Panc1 (cell line): ENCODE data around the gene GHITM. TPM values are rescaled to one million over a fixed set of nuclear protein-coding genes. Genes with fewer than 3 reads are reported as not detected.

ENCODE experiments used
- ATAC-seq: fragments of 200-7000 bp; cut with Tn5 transposase; 2 replicates; pipeline ENCODE4 v1.9.1; 2020; ENCODE audit warnings: mild to moderate bottlenecking, moderate library complexity
- BruUV-seq: library from RNA; stranded (reverse); fragments of 400-500 nt; replicated peaks from 2 replicates; lab custom pipeline; 2021; lab: Mats Ljungman, UMichigan
- CTCF ChIA-PET: fragments of 300-600 bp; sonication (Branson Sonifier 250); formaldehyde crosslinking; loops from one replicate; lab custom pipeline; 2022; ENCODE audit warnings: antibody characterized with exemption; lab: Charles Lee
- POLR2A ChIA-PET: fragments of 300-600 bp; sonication (Branson Sonifier 250); formaldehyde crosslinking; loops from one replicate; lab custom pipeline; 2022; ENCODE audit warnings: antibody characterized with exemption; lab: Charles Lee
- DNase-seq: peaks from one replicate; pipeline ENCODE4 v3.0.0-alpha.2; 2010; ENCODE audit warnings: low read depth, low spot score
- H3K27ac ChIP-seq: 2 replicates; pipeline ENCODE4 v1.5.1; 2011; ENCODE audit warnings: mild to moderate bottlenecking, low read length, inconsistent platforms
- H3K27me3 ChIP-seq: fragments of 200-500 bp; sonication (Bioruptor generic); 2 replicates; pipeline ENCODE4 v1.6.0; 2014; ENCODE audit warnings: low read length, inconsistent platforms; ENCODE audit not compliant: control insufficient read depth, insufficient read depth
- H3K36me3 ChIP-seq: fragments of 200-500 bp; sonication (Bioruptor generic); 2 replicates; pipeline ENCODE4 v1.5.1; 2014; ENCODE audit warnings: inconsistent platforms, mild to moderate bottlenecking, low read length, moderate library complexity; ENCODE audit not compliant: control insufficient read depth, insufficient read depth
- H3K4me1 ChIP-seq: 2 replicates; pipeline ENCODE4 v1.5.1; 2011; ENCODE audit warnings: inconsistent platforms, mild to moderate bottlenecking, low read length, moderate library complexity; ENCODE audit not compliant: control insufficient read depth, insufficient read depth
- H3K4me3 ChIP-seq, 2 experiments: 2 replicates each; pipeline ENCODE4 v1.5.1; 2011 to 2012; ENCODE audit warnings: low read depth in 2 of 2, low read length in 2 of 2, mild to moderate bottlenecking in 2 of 2, inconsistent platforms in 1 of 2, moderate library complexity in 1 of 2
- H3K9me3 ChIP-seq: fragments of 200-500 bp; sonication (Bioruptor generic); 2 replicates; pipeline ENCODE4 v1.5.1; 2014; ENCODE audit warnings: low read depth, mild to moderate bottlenecking, inconsistent platforms, low read length, moderate library complexity; ENCODE audit not compliant: control insufficient read depth, insufficient read depth
- CTCF ChIP-seq: fragments of 450-650 bp; IDR thresholded peaks from 2 replicates; pipeline ENCODE4 v1.5.1; 2017; ENCODE audit warnings: mild to moderate bottlenecking
- POLR2AphosphoS5 ChIP-seq: IDR thresholded peaks from 2 replicates; pipeline ENCODE4 v1.6.1; 2012; ENCODE audit warnings: mild to moderate bottlenecking, low read depth, low read length, moderate library complexity
- REST ChIP-seq, 2 experiments: IDR thresholded peaks; 2 replicates each; pipeline ENCODE4 v1.6.1; 2011 to 2012; ENCODE audit warnings: low read depth in 2 of 2, control low read depth in 1 of 2, low read length in 1 of 2, mild to moderate bottlenecking in 1 of 2, moderate library complexity in 1 of 2; ENCODE audit not compliant: insufficient read depth in 1 of 2
- SIN3A ChIP-seq: IDR thresholded peaks from 2 replicates; pipeline ENCODE4 v1.6.1; 2012; ENCODE audit warnings: low read depth, mild to moderate bottlenecking, low read length, moderate library complexity, borderline replicate concordance; ENCODE audit not compliant: insufficient read depth
- TCF7L2 ChIP-seq: IDR thresholded peaks from 2 replicates; pipeline ENCODE4 v1.6.1; 2011; ENCODE audit warnings: mild to moderate bottlenecking, low read depth, low read length, inconsistent platforms
- in situ Hi-C: cut with HindIII; loops from 2 replicates; pipeline ENCODE4 v1.10.0; 2016; ENCODE audit warnings: low sequenced_read_pairs, low pct_unique_long_range_greater_than_20kb
- intact Hi-C: fragments of 100-400 bp; cut with micrococcal nuclease; formaldehyde crosslinking; loops from one replicate; pipeline ENCODE4 v1.10.0; 2022; ENCODE audit not compliant: unreplicated experiment
- total RNA-seq: library from RNA; stranded (reverse); gene quantifications from one replicate; pipeline ENCODE4 v1.2.1, GENCODE V29; 2021; ENCODE audit not compliant: unreplicated experiment

The GHITM gene
- total RNA-seq, 1 experiment from 2014 or later: 188 TPM

- in situ Hi-C loops (no loop called here), intact Hi-C loops (no loop called here)
- BruUV-seq: no TSS peak
- ATAC-seq: no peak
- Histone ChIP-seq H3K36me3 (no peaks in the 10 kb centered on the region), H3K27ac (no peak overlapping the region), H3K9me3 (no peaks in the 10 kb centered on the region), H3K4me3 (no peak overlapping the region), H3K27me3 (peaks cover 3% of the 10 kb centered on the region; the same call in 1 of the 2 replicates), H3K4me1 (no peaks in the 10 kb centered on the region)
- ChIA-PET CTCF (no interaction called here), POLR2A (no interaction called here)
- no peak for DNase-seq
- TF ChIP-seq CTCF: no peak
- TF ChIP-seq REST (IDR thresholded peaks at IDR 0.05; ENCODE audit: insufficient read depth in 1 of 2, low read depth in 2 of 2, low read length in 1 of 2): no peak
- no peak for TF ChIP-seq POLR2AphosphoS5
- no peak for TF ChIP-seq TCF7L2
- no peak for TF ChIP-seq SIN3A
Measured at GRCh38 chr10:84185526-84186175, 46.3 kb downstream of the GHITM start.

- no peaks in the 10 kb centered on the region for H3K36me3 ChIP-seq
- no peaks in the 10 kb centered on the region for H3K9me3 ChIP-seq
- TF ChIP-seq CTCF: no peak
- TF ChIP-seq SIN3A: no peak
- TF ChIP-seq POLR2AphosphoS5: no peak
- TF ChIP-seq TCF7L2: no peak
- no peak for TF ChIP-seq REST (IDR thresholded peaks at IDR 0.05; ENCODE audit: insufficient read depth in 1 of 2, low read depth in 2 of 2, low read length in 1 of 2)
- H3K4me1 ChIP-seq: no peaks in the 10 kb centered on the region
- no peak overlapping the region for H3K4me3 ChIP-seq
- DNase-seq (no peak), ATAC-seq (no peak)
- BruUV-seq: no TSS peak
- CTCF ChIA-PET: no interaction called here
- intact Hi-C loops: no loop called here
- no peak overlapping the region for H3K27ac ChIP-seq
- POLR2A ChIA-PET: no interaction called here
- H3K27me3 ChIP-seq: peaks cover 12% of the 10 kb centered on the region; the same call in 1 of the 2 replicates
- in situ Hi-C loops: no loop called here
Measured at GRCh38 chr10:84188815-84189214, 49.5 kb downstream of the GHITM start.
